ENCODE data around the gene EMILIN1. TPM values are rescaled to one million over a fixed set of nuclear protein-coding genes. Genes with fewer than 3 reads are reported as not detected.

Gene EMILIN1
- total and polyA plus RNA-seq, 2 of the 4 experiments (the other 2 are of a cell fraction): 26.5 to 95.6 TPM

DNA sequence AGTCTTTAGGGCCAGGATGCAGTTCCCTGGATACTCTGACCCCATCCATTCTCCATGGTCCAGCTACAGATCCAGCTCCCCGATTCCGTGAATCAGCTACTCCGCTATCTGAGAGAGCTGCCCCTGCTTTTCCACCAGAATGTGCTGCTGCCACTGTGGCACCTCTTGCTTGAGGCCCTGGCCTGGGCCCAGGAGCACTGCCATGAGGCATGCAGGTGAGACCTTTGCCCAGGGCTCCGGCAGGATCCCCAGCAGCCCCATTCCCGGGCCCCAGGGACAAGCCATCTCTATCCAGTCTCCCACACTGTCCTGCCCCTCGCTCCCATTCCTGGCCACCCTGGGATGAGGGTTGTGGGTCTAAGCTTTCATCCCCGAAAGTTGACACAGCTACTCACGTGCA lies 38.1 kb upstream of the EMILIN1 start:
- ATAC-seq (ENCODE audit: low read depth) (no peak), DNase-seq (no peak)
- Histone ChIP-seq H3K27me3 (ENCODE audit: control insufficient read depth, insufficient read depth, low read length) (no peaks in the 10 kb centered on the region), H3K4me1 (ENCODE audit: control insufficient read depth, insufficient read depth, low read length) (peaks cover 4% of the 10 kb centered on the region; the same call in 1 of the 2 replicates), H2BK15ac (ENCODE audit: low read depth, low read length) (no peak overlapping the region), H3K27ac (ENCODE audit: insufficient read depth, low read length) (no peak overlapping the region), H3K4ac (ENCODE audit: low read depth, low read length) (no peak overlapping the region), H3K4me3 (ENCODE audit: insufficient read depth, low read depth, low read length) (no peak overlapping the region), H2BK5ac (ENCODE audit: low read depth, low read length, poor library complexity, severe bottlenecking) (no peak overlapping the region), H4K20me1 (ENCODE audit: insufficient read depth, low read length) (peaks cover 28% of the 10 kb centered on the region), H3K14ac (replicated peaks; ENCODE audit: low read depth, low read length) (no peak overlapping the region), H3K18ac (ENCODE audit: low read depth, low read length) (no peak overlapping the region), H4K5ac (ENCODE audit: low read depth, low read length) (no peak overlapping the region), H2BK20ac (ENCODE audit: low read depth, low read length) (no peak overlapping the region), H2AFZ (replicated peaks; ENCODE audit: low read length, poor library complexity) (no peak overlapping the region), H3K56ac (ENCODE audit: extremely low read depth, insufficient read depth, low read length) (no peak overlapping the region), H2AK9ac (replicated peaks; ENCODE audit: low read depth, low read length, poor library complexity) (no peak overlapping the region), H2AK5ac (ENCODE audit: low read depth, low read length) (no peak overlapping the region), H3K9ac (ENCODE audit: low read depth, low read length) (no peak overlapping the region), H3K9me3 (ENCODE audit: control insufficient read depth, insufficient read depth, low read length) (no peaks in the 10 kb centered on the region), H3K23ac (ENCODE audit: low read depth, low read length) (no peak overlapping the region), H3K4me2 (ENCODE audit: low read depth, low read length) (no peak overlapping the region), H3K36me3 (ENCODE audit: control insufficient read depth, insufficient read depth, low read length) (peaks cover 69% of the 10 kb centered on the region), H3K9me1 (ENCODE audit: insufficient read depth, low read length) (peaks cover 9% of the 10 kb centered on the region), H4K8ac (ENCODE audit: low read depth in 2 of 2, low read length in 2 of 2) (no peak overlapping the region), H2BK120ac (ENCODE audit: low read depth, low read length) (no peak overlapping the region), H3K79me1 (ENCODE audit: low read depth in 1 of 2, low read length in 2 of 2) (peaks cover 17 to 50% of the 10 kb centered on the region in 2 experiments), H4K91ac (ENCODE audit: insufficient read depth, low read depth, low read length) (no peak overlapping the region)
- 97% methylated on average over 4 of the region's 8 CpGs; no CpG with 5 or more reads in 1 of the 2 experiments for WGBS, 2 experiments (ENCODE audit: extremely low coverage in 2 of 2, insufficient read length in 1 of 2)
- dilution Hi-C loops (cut with HindIII; ENCODE audit: low sequenced_read_pairs, unreplicated experiment): no loop called here
- in situ Hi-C loops (cut with MboI; ENCODE audit: low sequenced_read_pairs): no loop called here
- ChIA-PET CTCF (no interaction called here), POLR2A (ENCODE audit: unreplicated experiment) (no interaction called here)
- no TSS peak for BruUV-seq (replicated peaks)
- TF ChIP-seq RCOR1 (IDR thresholded peaks at IDR 0.05; ENCODE audit: insufficient replicate concordance, low read length) (no peak), NFE2L2 (IDR thresholded peaks at IDR 0.05; ENCODE audit: low read depth, low read length) (no peak), RAD21 (IDR thresholded peaks at IDR 0.05; ENCODE audit: low read length) (no peak), BHLHE40 (IDR thresholded peaks at IDR 0.05; ENCODE audit: low read depth, low read length) (no peak), MAFK (IDR thresholded peaks at IDR 0.05; ENCODE audit: low read depth, low read length) (no peak), CHD1 (IDR thresholded peaks at IDR 0.05; ENCODE audit: low read depth, low read length) (no peak)
- intact Hi-C loops (cut with micrococcal nuclease): no loop called here

Data from IMR-90 (cell line).